ENCODE results near the gene EXOC3L2. TPM values are rescaled to one million over a fixed set of nuclear protein-coding genes. Genes with fewer than 3 reads are reported as not detected.
A peak's percentile ranks its signal among the peaks of the same experiment; 100 is the strongest.

EXOC3L2 gene
- total RNA-seq, 2 experiments from 2014 or later, result not detected

GRCh38 chr19:45251452-45252354 is 6.5 kb upstream of the EXOC3L2 start:
- H3K4me3 Mint-ChIP-seq, result peak overlapping the region; percentile 79
- ATAC-seq (peak; percentile 29), DNase-seq (peak; percentile 31)
- H3K4me1 Mint-ChIP-seq (ENCODE audit: low read depth), result peaks cover 30% of the 10 kb centered on the region
- intact Hi-C loops (cut with micrococcal nuclease), result no loop called here
- TF ChIP-seq CTCF (IDR thresholded peaks at IDR 0.05), result no peak
- no peaks in the 10 kb centered on the region for H3K9me3 Mint-ChIP-seq
- POLR2A ChIA-PET, result interaction anchor here (0.6 to 1.1 kb wide), 2 partner anchors 88 to 134 kb away, joined by 3 to 4 read pairs; no protein-coding TSS in a partner anchor
- H3K27ac Mint-ChIP-seq, result no peak overlapping the region
- H3K36me3 Mint-ChIP-seq (ENCODE audit: low read depth), result no peaks in the 10 kb centered on the region
- no peaks in the 10 kb centered on the region for H3K27me3 Mint-ChIP-seq
- CTCF ChIA-PET, result no interaction called here

- Mint-ChIP-seq H3K4me1 (ENCODE audit: low read depth) (peaks cover 30% of the 10 kb centered on the region), H3K27me3 (no peaks in the 10 kb centered on the region), H3K9me3 (no peaks in the 10 kb centered on the region), H3K36me3 (ENCODE audit: low read depth) (no peaks in the 10 kb centered on the region), H3K4me3 (peak within 1 kb of the TSS; percentile 79), H3K27ac (peak within 1 kb of the TSS; percentile 32)
- ATAC-seq (peak; percentile 72), DNase-seq (peak; percentile 50)
- TF ChIP-seq CTCF (IDR thresholded peaks at IDR 0.05), result no peak
- intact Hi-C loops (cut with micrococcal nuclease), result no loop called here
- CTCF ChIA-PET, result no interaction called here
- POLR2A ChIA-PET, result no interaction called here
Measured at GRCh38 chr19:45250832-45251451, 5.7 kb upstream of the EXOC3L2 start, which contains the start of gene MARK4. MARK4 (plus strand) TSS chr19:45251271; CDS start chr19:45251589, 318 bp downstream.

- H3K27ac Mint-ChIP-seq, result peak overlapping the region; percentile 32
- no peaks in the 10 kb centered on the region for H3K9me3 Mint-ChIP-seq
- H3K4me3 Mint-ChIP-seq, result peak overlapping the region; percentile 68
- ATAC-seq, result peak; percentile 3
- DNase-seq, result no peak
- intact Hi-C loops (cut with micrococcal nuclease), result no loop called here
- TF ChIP-seq CTCF (IDR thresholded peaks at IDR 0.05), result no peak
- ChIA-PET CTCF (interaction anchor here (1.1 to 2.9 kb wide), 4 partner anchors 18 to 235 kb away, joined by 3 to 12 read pairs (median 3); no protein-coding TSS in a partner anchor), POLR2A (no interaction called here)
- no peaks in the 10 kb centered on the region for H3K36me3 Mint-ChIP-seq (ENCODE audit: low read depth)
- H3K27me3 Mint-ChIP-seq, result no peaks in the 10 kb centered on the region
- H3K4me1 Mint-ChIP-seq (ENCODE audit: low read depth), result peaks cover 30% of the 10 kb centered on the region
Measured at GRCh38 chr19:45250216-45250831, 5.1 kb upstream of the EXOC3L2 start.

DNA sequence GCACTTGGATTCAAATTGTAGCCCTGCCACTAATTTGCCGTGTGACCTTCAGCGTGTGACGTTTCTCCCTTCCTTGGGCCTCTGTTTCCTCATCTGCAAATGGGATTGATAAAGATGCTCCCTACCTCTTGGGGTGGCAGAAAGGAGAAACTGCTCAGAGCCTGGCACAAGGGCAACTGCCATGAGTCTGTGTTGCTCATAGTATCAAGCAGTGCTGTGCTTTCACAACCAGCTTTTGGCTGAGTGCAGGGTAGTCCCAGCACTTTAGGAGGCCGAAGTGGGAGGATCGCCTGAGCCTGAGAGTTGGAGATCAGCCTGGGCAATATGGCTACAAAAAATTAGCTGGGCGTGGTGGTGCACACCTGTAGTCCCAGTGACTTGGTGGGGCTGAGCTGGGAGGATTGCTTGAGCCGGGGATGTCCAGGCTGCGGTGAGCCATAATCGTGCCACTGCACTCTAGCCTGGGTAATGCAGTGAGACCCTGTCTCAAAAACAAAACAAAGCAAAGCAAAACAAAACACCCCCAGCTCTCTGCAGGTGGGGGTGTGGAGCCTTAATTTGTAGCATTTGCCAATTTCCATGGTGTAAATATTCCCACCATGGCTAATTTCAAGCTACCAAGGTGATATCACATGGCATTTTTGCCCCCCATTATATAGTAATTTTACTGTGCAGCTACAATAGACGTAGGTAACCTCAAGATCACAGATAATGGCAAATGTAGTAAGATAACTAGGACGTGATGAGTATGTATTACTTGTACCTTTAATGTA is 4.2 kb upstream of the EXOC3L2 start:
- intact Hi-C loops (cut with micrococcal nuclease), result no loop called here
- POLR2A ChIA-PET, result no interaction called here
- Mint-ChIP-seq H3K27ac (no peak overlapping the region), H3K9me3 (no peaks in the 10 kb centered on the region), H3K36me3 (ENCODE audit: low read depth) (no peaks in the 10 kb centered on the region), H3K4me1 (ENCODE audit: low read depth) (peaks cover 26% of the 10 kb centered on the region), H3K27me3 (no peaks in the 10 kb centered on the region), H3K4me3 (no peak overlapping the region)
- ATAC-seq (no peak), DNase-seq (peak; percentile 8)
- CTCF ChIA-PET, result interaction anchor here (0.7 to 2.9 kb wide), 15 partner anchors 7 to 236 kb away, joined by 3 to 12 read pairs (median 3); partner anchors contain the start of gene BLOC1S3
- TF ChIP-seq CTCF (IDR thresholded peaks at IDR 0.05), result no peak
